Tongue (tissue), 2 donors: ENCODE results near the gene INPP5A. TPM values are rescaled to one million over a fixed set of nuclear protein-coding genes. Genes with fewer than 3 reads are reported as not detected.

ENCODE experiments used
- DNase-seq: peaks from one replicate; pipeline ENCODE4 v3.0.0-alpha.2; 2015
- total RNA-seq: library from RNA; depleted of rRNA; stranded (reverse); fragments of >200 nt; gene quantifications from one replicate; pipeline ENCODE4 v1.2.3, GENCODE V29; 2014

Gene INPP5A
- total RNA-seq, 1 donor from 2014 or later, result 115 TPM

- peak; percentile 70 for DNase-seq
Measured at GRCh38 chr10:132628966-132629900, 91.6 kb downstream of the INPP5A start.

DNA sequence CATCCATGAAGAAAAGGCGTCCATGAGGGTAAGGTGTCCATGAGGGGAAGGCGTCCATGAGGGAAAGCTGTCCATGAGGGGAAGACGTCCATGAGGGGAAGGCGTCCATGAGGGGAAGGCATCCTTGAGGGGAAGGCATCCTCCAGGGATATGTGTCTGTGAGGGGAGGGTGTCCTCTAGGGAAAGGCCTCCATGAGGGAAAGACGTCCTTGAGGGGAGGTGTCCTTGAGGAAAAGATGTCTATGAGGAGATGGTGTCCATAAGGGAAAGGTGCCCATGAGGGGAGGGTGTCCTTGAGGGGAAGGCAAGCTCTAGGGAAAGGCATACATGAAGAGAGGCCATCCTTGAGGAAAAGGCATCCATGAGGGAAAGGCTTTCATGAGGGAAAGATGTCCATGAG, 92.6 kb downstream of the INPP5A start:
- DNase-seq, result no peak

DNA sequence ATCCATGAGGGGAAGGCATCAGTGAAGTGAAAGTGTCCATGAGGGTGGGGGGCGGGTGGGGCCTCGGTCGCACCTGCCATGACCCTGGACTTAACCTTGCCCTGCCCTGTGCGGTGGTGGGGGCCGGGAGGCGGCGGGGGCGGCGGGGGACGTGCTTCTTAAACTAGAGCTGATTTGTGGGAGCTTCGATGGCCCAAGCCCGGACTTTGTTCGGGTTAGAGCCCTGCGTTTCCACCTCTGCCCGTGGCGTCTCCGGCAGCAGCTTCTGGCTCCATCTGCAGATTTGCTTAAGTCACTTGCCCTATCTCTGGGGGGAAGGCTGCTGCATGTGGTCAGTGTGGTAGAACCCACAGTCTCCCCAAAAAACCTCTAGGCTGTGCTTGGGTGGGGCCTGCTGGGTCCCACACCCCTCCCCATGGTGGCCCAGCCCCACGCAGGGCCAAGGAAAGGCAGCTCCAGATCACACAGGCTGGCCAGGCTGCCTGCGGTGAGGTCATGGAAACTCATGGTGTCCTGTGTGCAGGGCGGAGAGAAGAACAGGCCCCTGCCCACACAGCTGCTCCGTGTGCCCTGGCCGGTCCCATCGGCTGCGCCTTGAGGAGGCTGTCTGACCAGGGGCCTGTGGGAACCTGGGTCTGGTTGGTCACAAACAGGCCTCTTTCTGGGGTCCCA, 93.2 kb downstream of the INPP5A start:
- DNase-seq, result peak; percentile 91

GRCh38 chr10:132631338-132631735, 93.8 kb downstream of the INPP5A start:
- DNase-seq, result peak; percentile 70

DNA sequence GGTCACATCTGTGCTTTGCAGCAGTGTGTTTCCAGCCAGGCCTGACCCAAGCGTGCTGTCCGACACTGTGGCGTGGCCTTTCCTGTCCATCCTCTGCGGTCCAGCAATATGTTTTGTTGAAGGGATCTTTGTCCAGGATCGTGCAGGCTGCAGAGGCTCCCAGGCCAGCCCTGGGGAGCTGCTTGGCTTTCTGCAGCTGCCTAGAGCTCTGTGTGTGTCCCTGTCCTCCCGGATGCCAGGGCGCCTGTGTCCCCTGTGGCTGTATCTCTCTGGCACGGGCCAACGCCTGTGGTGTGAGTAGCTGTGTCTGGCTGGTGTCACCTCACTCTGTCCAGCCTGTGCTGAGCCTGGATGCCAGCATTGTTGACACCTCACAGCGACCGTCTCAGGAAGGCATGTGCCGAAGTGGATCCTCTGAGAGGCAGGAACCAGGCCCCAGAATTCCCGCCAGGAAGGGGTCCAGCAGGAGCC, 94.5 kb downstream of the INPP5A start:
- DNase-seq, result no peak

DNA sequence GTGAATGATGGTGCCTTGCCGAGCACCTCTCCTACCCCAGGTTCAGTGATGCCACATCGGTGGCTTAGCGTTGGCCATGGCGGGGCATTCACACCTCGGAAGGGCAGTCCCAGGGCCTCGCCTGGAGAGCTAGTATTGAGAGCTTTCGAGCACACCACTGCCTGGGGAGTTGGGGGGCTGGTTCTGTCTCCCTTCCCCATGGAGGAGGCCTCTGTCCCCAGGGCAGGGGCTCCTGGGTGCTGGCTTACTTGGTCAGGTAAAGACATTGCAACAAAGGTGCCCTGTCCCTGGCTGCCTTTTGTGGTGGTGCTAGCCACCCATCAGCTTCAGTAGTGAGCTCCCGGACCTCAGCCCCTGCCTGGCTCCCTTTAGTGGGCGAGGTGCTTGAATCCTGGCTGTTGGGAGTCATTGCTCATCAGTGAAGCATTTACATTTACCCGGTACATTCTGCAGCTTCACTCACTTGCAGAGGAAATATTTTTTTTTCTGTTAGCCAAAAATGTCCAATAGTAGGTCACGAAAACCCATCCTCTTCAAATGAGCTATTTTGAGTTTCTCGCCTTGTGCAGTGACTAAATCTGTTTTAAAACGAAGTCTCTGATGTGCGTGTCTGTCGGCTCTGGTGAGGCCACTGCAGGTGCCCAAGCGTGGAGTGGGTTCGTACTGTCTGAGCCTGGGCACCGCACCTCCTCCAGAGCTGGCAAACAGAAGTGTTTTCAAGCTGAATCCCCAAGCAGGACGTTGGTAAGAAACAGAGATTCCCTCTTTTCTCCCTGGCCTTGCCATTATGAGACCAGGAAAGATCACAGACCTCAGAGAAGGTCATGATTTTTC, 95.5 kb downstream of the INPP5A start:
- no peak for DNase-seq

GRCh38 chr10:132634241-132634946, 96.8 kb downstream of the INPP5A start:
- no peak for DNase-seq

- no peak for DNase-seq
Measured at GRCh38 chr10:132634947-132635271, 97.3 kb downstream of the INPP5A start.

DNA sequence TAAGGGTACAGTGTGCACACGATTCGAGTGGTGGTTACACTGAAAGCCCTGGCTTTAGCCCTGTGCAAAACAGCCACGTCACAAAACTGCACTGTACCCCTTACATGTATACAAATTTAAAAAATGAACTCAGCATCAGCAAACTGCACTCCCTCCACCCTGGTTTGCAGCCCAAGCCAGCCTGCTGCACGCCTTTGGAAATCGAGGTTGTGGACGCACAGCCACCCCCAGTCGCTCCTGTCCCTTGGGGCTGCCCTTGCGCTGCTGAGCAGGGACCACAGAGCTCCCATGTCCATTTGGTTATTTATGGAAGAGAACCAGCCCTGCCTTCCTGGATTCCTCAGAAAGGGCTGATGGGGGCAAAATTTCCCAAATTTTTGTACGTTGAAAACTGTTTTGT, 98.8 kb downstream of the INPP5A start:
- no peak for DNase-seq

GRCh38 chr10:132637477-132638129, 100.0 kb downstream of the INPP5A start:
- peak; percentile 90 for DNase-seq

- no peak for DNase-seq
Measured at GRCh38 chr10:132638130-132638515, 100.5 kb downstream of the INPP5A start.

DNA sequence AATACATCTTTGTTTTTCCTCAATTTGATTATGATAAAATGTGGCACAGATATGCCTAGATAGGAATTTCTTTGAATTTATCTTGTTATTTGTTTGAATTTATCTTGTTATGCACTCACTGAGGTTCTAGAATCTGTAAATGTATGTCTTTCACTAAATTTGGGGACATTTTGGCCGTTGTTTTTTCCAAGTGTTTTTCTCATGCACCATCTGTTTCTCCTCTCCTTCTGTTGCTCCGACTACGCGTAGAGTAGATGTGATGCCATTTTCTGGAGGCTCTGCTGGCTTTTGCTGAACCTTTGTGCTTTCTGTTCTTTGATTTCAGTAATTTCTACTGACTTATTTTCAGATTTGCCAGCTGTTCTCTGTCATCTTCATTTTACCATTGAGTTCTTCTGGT, 101.9 kb downstream of the INPP5A start:
- DNase-seq, result no peak

DNA sequence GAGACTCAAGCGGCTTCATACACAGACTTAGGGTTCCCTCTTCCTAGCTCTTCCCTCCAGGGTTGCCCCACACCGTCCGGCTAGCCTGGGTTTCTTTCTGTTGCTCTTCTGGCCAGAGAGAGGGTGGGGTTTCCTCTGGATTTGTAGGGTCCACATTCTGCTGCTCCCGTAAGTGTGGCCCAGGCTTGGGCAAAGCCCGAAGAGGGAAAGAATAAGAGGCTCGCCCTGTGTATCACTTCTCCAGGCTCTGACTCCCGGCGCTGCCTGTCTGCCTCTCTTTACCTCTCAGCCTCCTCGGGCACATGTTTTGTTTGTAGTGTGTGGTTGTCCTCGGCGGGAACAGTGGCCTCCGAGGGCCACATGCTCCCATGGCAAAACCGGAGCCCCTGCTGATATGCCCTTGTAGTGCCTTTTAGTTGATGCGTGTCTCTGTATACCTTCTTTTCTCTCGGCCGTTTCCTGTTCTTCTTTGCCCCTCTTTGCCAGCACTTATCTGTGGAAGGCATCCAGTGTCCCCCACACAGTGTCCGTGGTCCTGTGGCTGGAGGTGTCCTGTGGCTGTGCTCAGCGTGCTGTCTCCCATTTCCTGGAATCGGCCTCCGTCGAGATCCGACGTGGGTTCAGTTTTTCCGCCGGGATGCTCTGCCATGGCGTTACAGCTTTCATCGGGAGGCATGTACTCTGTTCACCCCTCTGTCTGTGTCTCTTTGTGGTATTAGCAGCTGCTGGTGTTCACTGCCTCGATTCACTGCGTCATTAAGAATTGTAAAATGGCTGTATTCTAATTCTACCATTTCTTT, 102.9 kb downstream of the INPP5A start:
- DNase-seq, result no peak

- no peak for DNase-seq
Measured at GRCh38 chr10:132641401-132641800, 103.8 kb downstream of the INPP5A start.

GRCh38 chr10:132641966-132642731, 104.6 kb downstream of the INPP5A start:
- DNase-seq, result no peak

DNA sequence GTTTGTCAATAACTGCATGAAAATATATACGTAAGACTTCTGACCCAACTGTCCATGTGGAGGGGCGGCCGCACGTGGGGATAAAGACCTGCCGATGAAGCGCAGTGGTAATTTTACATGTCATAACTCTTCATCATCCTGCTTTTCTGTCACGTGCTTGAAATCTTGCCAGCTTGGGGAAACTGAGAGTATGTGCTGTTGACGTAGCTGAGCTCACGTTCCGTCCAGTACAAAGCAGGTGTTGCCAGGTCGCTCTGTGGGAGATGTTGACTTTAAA, 105.1 kb downstream of the INPP5A start:
- no peak for DNase-seq

- DNase-seq, result no peak
Measured at GRCh38 chr10:132643709-132644526, 106.3 kb downstream of the INPP5A start.

DNA sequence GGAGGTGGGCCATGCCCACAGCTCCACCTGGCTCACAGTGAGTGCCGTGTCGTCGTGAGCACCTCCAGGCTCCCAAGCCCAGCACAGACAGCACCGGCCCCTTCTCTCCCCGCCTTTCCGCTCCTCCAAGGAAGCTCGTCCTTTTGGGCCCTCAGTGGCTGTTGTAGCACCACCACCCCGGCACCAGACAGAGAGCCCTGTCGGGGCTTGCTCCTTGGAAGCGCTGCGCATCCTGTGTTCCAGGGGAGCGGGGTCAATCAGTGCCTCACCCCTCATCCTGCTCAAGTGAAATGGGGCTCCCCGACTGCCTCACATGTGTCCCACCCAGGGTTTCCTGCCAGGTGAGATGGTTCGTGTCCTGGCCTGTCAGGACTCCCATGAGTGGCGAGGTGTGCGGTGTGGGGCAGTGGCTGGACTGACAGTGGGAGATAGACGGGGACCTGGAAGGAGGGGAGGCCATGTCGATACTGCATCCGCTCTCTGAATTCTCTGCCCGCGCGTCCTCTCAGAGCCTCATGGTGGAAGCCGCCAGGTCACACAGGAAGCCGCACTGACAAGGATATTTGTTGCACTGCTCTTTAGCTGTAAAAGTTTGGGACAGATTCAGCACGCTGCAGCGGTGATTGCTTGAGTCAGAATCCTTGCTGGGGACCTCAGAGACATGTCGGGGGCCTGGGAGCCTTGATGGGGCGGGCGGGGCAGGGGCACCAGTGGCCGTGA, 107.1 kb downstream of the INPP5A start:
- DNase-seq, result no peak

DNA sequence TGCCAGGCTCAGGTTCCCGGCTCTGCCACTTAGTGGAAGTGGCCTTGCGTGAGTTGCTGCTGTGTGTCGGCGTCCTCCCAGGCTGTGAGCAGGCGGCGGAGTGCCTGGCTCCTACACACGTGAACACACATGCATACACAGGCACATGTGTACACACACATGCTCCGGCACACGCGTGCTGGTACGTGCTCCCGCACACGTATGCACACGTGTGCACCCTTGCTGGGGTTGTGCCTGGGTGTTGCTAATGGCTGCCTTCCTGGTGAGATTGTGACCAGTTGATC, 107.6 kb downstream of the INPP5A start:
- DNase-seq, result no peak
